Measurements from ENCODE around the gene VAMP1. TPM values are rescaled to one million over a fixed set of nuclear protein-coding genes. Genes with fewer than 3 reads are reported as not detected.
"Not testable (repeated sequence)": the region's sequence is repeated elsewhere in the genome, so short reads cannot be mapped to it uniquely, and the experiment has no call there.

VAMP1 gene
- total and polyA plus RNA-seq, 2 donors from 2014 or later = 4.9 to 13.2 TPM

DNA sequence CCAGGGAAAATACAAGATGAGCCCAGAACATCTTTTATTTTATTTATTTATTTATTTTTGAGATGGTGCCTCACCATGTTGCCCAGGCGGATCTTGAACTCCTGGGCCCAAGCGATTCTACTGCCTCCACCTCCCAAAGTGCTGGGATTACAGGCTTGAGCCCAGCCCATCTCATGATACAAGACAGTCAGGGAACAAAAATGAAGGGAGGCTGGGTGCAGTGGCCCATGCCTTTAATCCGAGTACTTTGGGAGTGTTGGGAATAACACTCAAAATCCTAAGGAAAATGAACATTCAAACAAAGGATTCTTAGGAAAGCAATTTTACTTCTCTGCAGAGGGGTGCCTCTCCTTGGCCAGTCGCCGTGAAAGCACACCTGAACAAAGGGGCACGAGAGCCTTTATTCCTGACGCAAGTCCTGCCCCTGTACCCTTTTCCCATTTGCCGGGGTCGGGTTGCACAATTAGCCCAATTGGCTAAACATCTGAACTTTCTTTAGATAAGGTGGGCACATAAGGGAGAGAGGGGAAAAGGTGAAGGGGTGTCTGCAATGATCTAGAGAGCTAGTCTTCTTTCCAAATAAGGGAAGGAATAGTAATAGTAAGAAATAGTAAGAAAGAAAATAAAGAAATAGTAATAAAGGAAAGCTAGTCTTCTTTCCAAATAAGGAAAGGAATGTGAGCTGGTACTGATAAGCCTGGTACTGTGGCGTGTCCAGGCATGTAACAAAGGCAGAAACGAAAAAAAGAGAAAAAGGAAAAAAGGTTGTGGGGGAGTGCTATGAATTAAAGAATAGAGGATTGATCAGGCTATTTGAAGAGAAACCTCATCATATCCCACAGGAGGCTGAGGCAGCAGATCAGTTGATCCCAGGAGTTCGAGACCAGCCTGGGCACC is 36.9 kb upstream of the VAMP1 start:
- Histone ChIP-seq H3K27me3 (ENCODE audit: control insufficient read depth, insufficient read depth, low read length) (no peaks in the 10 kb centered on the region), H3K27ac (ENCODE audit: low read depth in 2 of 2, low read length in 2 of 2) (no peak overlapping the region), H3K4me3 (ENCODE audit: low read length in 3 of 3) (no peak overlapping the region), H3K9me3 (ENCODE audit: control insufficient read depth in 2 of 3, insufficient read depth in 1 of 3, low read length in 3 of 3) (no peaks in the 10 kb centered on the region), H3K36me3 (ENCODE audit: control insufficient read depth in 2 of 3, insufficient read depth in 3 of 3, low read length in 3 of 3) (peaks cover 0 to 12% (median 2%) of the 10 kb centered on the region in 3 donors), H3K4me1 (ENCODE audit: control insufficient read depth in 2 of 3, insufficient read depth in 2 of 3, low read depth in 1 of 3, low read length in 3 of 3) (no peaks in the 10 kb centered on the region), H3K9ac (ENCODE audit: low read length in 3 of 3) (no peak overlapping the region)
- intact Hi-C loops (cut with DNase I) = no loop called here
- DNase-seq (no peak), FAIRE-seq (no peak)
- TF ChIP-seq, protein P1, sequence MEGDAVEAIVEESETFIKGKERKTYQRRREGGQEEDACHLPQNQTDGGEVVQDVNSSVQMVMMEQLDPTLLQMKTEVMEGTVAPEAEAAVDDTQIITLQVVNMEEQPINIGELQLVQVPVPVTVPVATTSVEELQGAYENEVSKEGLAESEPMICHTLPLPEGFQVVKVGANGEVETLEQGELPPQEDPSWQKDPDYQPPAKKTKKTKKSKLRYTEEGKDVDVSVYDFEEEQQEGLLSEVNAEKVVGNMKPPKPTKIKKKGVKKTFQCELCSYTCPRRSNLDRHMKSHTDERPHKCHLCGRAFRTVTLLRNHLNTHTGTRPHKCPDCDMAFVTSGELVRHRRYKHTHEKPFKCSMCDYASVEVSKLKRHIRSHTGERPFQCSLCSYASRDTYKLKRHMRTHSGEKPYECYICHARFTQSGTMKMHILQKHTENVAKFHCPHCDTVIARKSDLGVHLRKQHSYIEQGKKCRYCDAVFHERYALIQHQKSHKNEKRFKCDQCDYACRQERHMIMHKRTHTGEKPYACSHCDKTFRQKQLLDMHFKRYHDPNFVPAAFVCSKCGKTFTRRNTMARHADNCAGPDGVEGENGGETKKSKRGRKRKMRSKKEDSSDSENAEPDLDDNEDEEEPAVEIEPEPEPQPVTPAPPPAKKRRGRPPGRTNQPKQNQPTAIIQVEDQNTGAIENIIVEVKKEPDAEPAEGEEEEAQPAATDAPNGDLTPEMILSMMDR (IDR thresholded peaks at IDR 0.05; ENCODE audit: borderline replicate concordance, extremely low read depth, insufficient read depth) = no peak

DNA sequence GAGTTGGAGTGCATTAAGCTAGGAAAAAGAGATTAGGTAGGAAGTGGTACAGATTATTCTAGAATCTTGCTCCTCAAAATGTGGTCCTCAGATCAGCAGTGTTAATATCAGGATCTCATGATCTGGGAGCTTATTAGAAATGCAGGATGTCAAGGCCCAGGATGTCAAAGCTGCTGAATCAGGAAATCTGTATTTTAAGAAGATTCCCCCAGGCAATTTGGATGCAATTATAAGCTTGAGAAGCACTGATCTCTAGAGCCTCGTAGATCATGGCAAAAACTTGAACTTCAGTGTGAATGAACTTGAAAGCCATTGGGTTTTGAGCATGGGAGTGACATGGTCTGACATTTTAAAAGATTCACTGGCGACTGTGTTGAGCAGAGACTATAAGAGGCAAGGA is 30.0 kb upstream of the VAMP1 start:
- no peak for FAIRE-seq

DNA sequence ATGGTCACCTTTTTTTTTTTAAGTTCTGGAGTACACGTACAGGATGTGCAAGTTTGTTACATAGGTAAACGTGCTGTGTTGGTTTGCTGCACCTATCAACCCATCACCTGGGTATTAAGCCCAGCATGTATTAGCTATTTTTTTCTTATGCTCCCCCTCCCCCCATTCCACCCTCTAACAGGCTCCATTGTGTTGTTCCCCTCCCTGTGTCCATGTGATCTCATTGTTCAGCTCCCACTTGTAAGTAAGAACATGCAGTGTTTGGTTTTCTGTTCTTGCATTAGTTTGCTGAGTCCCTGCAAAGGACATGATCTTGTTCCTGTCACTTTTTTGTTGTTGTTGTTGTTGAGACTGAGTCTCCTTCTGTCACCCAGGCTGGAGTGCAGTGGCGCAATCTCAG is 26.8 kb upstream of the VAMP1 start:
- H3K36me3 ChIP-seq (ENCODE audit: control insufficient read depth in 2 of 3, insufficient read depth in 3 of 3, low read length in 3 of 3); H3K27me3 ChIP-seq (ENCODE audit: control insufficient read depth, insufficient read depth, low read length); H3K9ac ChIP-seq (ENCODE audit: low read length in 3 of 3); H3K4me3 ChIP-seq (ENCODE audit: low read length in 3 of 3); H3K9me3 ChIP-seq (ENCODE audit: control insufficient read depth in 2 of 3, insufficient read depth in 1 of 3, low read length in 3 of 3); H3K4me1 ChIP-seq (ENCODE audit: control insufficient read depth in 2 of 3, insufficient read depth in 2 of 3, low read depth in 1 of 3, low read length in 3 of 3); intact Hi-C loops (cut with DNase I); FAIRE-seq; H3K27ac ChIP-seq (ENCODE audit: low read depth in 2 of 2, low read length in 2 of 2); DNase-seq: not testable (repeated sequence)

More for the DNA sequence above, 30.0 kb upstream of the VAMP1 start:
- Histone ChIP-seq H3K27me3 (ENCODE audit: control insufficient read depth, insufficient read depth, low read length) (no peaks in the 10 kb centered on the region), H3K4me1 (ENCODE audit: control insufficient read depth in 2 of 3, insufficient read depth in 2 of 3, low read depth in 1 of 3, low read length in 3 of 3) (no peaks in the 10 kb centered on the region), H3K9ac (ENCODE audit: low read length in 3 of 3) (no peak overlapping the region), H3K4me3 (ENCODE audit: low read length in 3 of 3) (no peak overlapping the region), H3K9me3 (ENCODE audit: control insufficient read depth in 2 of 3, insufficient read depth in 1 of 3, low read length in 3 of 3) (no peaks in the 10 kb centered on the region), H3K27ac (ENCODE audit: low read depth in 2 of 2, low read length in 2 of 2) (no peak overlapping the region), H3K36me3 (ENCODE audit: control insufficient read depth in 2 of 3, insufficient read depth in 3 of 3, low read length in 3 of 3) (peaks cover 0 to 5% (median 0%) of the 10 kb centered on the region in 3 donors)
- TF ChIP-seq, protein P1 (IDR thresholded peaks at IDR 0.05; ENCODE audit: borderline replicate concordance, extremely low read depth, insufficient read depth) = no peak
- intact Hi-C loops (cut with DNase I) = no loop called here
- no peak for DNase-seq

DNA sequence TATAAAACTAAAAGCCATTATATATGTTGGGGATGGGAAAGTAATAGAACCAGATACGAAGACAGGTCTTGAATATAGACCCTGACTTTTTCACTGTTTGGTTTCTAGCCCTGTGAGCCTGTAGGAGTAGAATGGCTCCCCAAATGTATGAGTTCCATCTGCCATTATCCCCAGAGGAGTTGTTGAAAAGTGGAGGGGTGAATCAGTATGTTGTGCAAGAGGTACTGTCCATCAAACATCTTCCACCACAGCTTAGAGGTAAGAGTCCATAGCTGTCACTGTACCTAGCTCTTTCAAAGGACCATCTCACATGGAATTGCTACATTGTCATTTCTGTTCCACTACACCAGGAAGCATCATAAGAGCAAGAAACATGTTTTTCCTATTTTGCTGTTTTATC is 24.5 kb upstream of the VAMP1 start:
- intact Hi-C loops (cut with DNase I) = no loop called here
- no peaks in the 10 kb centered on the region for H3K27me3 ChIP-seq (ENCODE audit: control insufficient read depth, insufficient read depth, low read length)
- H3K9ac ChIP-seq (ENCODE audit: low read length in 3 of 3) = peak overlapping the region in 2 of 3 donors; percentile 51 to 97
- TF ChIP-seq, protein P1 (IDR thresholded peaks at IDR 0.05; ENCODE audit: borderline replicate concordance, extremely low read depth, insufficient read depth) = no peak
- peak overlapping the region in 2 of 3 donors; percentile 5 to 98 for H3K4me3 ChIP-seq (ENCODE audit: low read length in 3 of 3)
- DNase-seq = no peak
- no peaks in the 10 kb centered on the region for H3K9me3 ChIP-seq (ENCODE audit: control insufficient read depth in 2 of 3, insufficient read depth in 1 of 3, low read length in 3 of 3)
- no peak for FAIRE-seq
- peaks cover 2 to 6% (median 5%) of the 10 kb centered on the region in 3 donors for H3K36me3 ChIP-seq (ENCODE audit: control insufficient read depth in 2 of 3, insufficient read depth in 3 of 3, low read length in 3 of 3)
- H3K27ac ChIP-seq (ENCODE audit: low read depth in 2 of 2, low read length in 2 of 2) = no peak overlapping the region
- H3K4me1 ChIP-seq (ENCODE audit: control insufficient read depth in 2 of 3, insufficient read depth in 2 of 3, low read depth in 1 of 3, low read length in 3 of 3) = peaks cover 7 to 10% (median 8%) of the 10 kb centered on the region in 3 donors
